H9 (cell line): ENCODE data around the gene SLC6A19. TPM values are rescaled to one million over a fixed set of nuclear protein-coding genes. Genes with fewer than 3 reads are reported as not detected.

Experiments
- DNase-seq: peaks from one replicate; pipeline ENCODE4 v3.0.0-alpha.2; 2017
- H2AFZ ChIP-seq: one replicate; pipeline ENCODE4 v1.6.1; 2013; ENCODE audit warnings: mild to moderate bottlenecking, low read length, control low read depth, moderate library complexity
- H2AK5ac ChIP-seq: 2 replicates; pipeline ENCODE4 v1.6.1; 2013; ENCODE audit warnings: low read length, control low read depth, mixed read lengths; ENCODE audit not compliant: insufficient read length
- H2BK120ac ChIP-seq: one replicate; pipeline ENCODE4 v1.6.1; 2013; ENCODE audit warnings: low read depth, mild to moderate bottlenecking, low read length, control low read depth, inconsistent platforms; ENCODE audit not compliant: poor library complexity, severe bottlenecking
- H2BK12ac ChIP-seq: 2 replicates; pipeline ENCODE4 v1.6.1; 2013; ENCODE audit warnings: low read length, control low read depth, mixed read lengths, low read depth; ENCODE audit not compliant: insufficient read length
- H2BK15ac ChIP-seq: 2 replicates; pipeline ENCODE4 v1.6.1; 2013; ENCODE audit warnings: low read depth, low read length, control low read depth
- H2BK20ac ChIP-seq: one replicate; pipeline ENCODE4 v1.6.1; 2013; ENCODE audit warnings: low read depth, mild to moderate bottlenecking, low read length, control low read depth, inconsistent platforms; ENCODE audit not compliant: poor library complexity, severe bottlenecking
- H2BK5ac ChIP-seq: 2 replicates; pipeline ENCODE4 v1.6.1; 2013; ENCODE audit warnings: low read length, control low read depth, mixed read lengths; ENCODE audit not compliant: insufficient read length
- H3K14ac ChIP-seq: 2 replicates; pipeline ENCODE4 v1.6.1; 2013; ENCODE audit warnings: low read length, control low read depth; ENCODE audit not compliant: insufficient read depth
- H3K18ac ChIP-seq: 2 replicates; pipeline ENCODE4 v1.6.1; 2013; ENCODE audit warnings: low read depth, mild to moderate bottlenecking, mixed read lengths, low read length, control low read depth; ENCODE audit not compliant: insufficient read length
- H3K23ac ChIP-seq: 2 replicates; pipeline ENCODE4 v1.6.1; 2013; ENCODE audit warnings: low read length, control low read depth, mixed read lengths, low read depth; ENCODE audit not compliant: insufficient read length
- H3K23me2 ChIP-seq: 2 replicates; pipeline ENCODE4 v1.6.1; 2013; ENCODE audit warnings: low read depth, mild to moderate bottlenecking, mixed read lengths, low read length, control low read depth; ENCODE audit not compliant: insufficient read length, poor library complexity, severe bottlenecking
- H3K27ac ChIP-seq: 2 replicates; pipeline ENCODE4 v1.5.1; 2013; ENCODE audit warnings: low read length, control low read depth, mixed read lengths, low read depth; ENCODE audit not compliant: insufficient read length
- H3K27me3 ChIP-seq: 2 replicates; pipeline ENCODE4 v1.6.1; 2013; ENCODE audit warnings: low read length, control low read depth, inconsistent platforms; ENCODE audit not compliant: insufficient read depth
- H3K4ac ChIP-seq: 2 replicates; pipeline ENCODE4 v1.6.1; 2013; ENCODE audit warnings: low read depth, mild to moderate bottlenecking, control low read depth, inconsistent platforms, low read length, moderate library complexity
- H3K4me1 ChIP-seq: 2 replicates; pipeline ENCODE4 v1.6.1; 2013; ENCODE audit warnings: low read length, control low read depth, inconsistent platforms; ENCODE audit not compliant: insufficient read depth
- H3K4me2 ChIP-seq: 2 replicates; pipeline ENCODE4 v1.6.1; 2013; ENCODE audit warnings: low read length, control low read depth, mixed read lengths; ENCODE audit not compliant: insufficient read length, insufficient read depth
- H3K56ac ChIP-seq: 2 replicates; pipeline ENCODE4 v1.6.1; 2013; ENCODE audit warnings: low read depth, mild to moderate bottlenecking, mixed read lengths, low read length, control low read depth; ENCODE audit not compliant: insufficient read length
- H3K79me1 ChIP-seq: 2 replicates; pipeline ENCODE4 v1.6.1; 2013; ENCODE audit warnings: low read depth, mild to moderate bottlenecking, moderate library complexity, low read length, control low read depth, inconsistent platforms; ENCODE audit not compliant: insufficient read depth, poor library complexity, severe bottlenecking
- H3K79me2 ChIP-seq: 2 replicates; pipeline ENCODE4 v1.6.1; 2013; ENCODE audit warnings: low read length, control low read depth, inconsistent platforms; ENCODE audit not compliant: insufficient read depth
- H3K9ac ChIP-seq: 2 replicates; pipeline ENCODE4 v1.6.1; 2013; ENCODE audit warnings: low read length, control low read depth, mixed read lengths; ENCODE audit not compliant: insufficient read length; ENCODE audit errors: extremely low read depth
- H3K9me3 ChIP-seq: one replicate; pipeline ENCODE4 v1.6.1; 2013; ENCODE audit warnings: low read depth, low read length, inconsistent platforms; ENCODE audit not compliant: control insufficient read depth
- H3T11ph ChIP-seq: one replicate; pipeline ENCODE4 v1.6.1; 2013; ENCODE audit warnings: mild to moderate bottlenecking, low read length, control low read depth, inconsistent platforms
- H4K20me1 ChIP-seq: one replicate; pipeline ENCODE4 v1.6.1; 2013; ENCODE audit not compliant: control insufficient read depth, insufficient read length, insufficient read depth
- H4K5ac ChIP-seq: 2 replicates; pipeline ENCODE4 v1.6.1; 2013; ENCODE audit warnings: low read depth, mild to moderate bottlenecking, mixed read lengths, low read length, control low read depth; ENCODE audit not compliant: insufficient read length
- H4K8ac ChIP-seq: replicated peaks from 2 replicates; pipeline ENCODE4 v1.6.1; 2013; ENCODE audit warnings: low read length, control low read depth, mixed read lengths, low read depth; ENCODE audit not compliant: insufficient read length
- H4K91ac ChIP-seq: 2 replicates; pipeline ENCODE4 v1.6.1; 2013; ENCODE audit warnings: low read depth, mild to moderate bottlenecking, moderate library complexity, mixed read lengths, low read length, control low read depth; ENCODE audit not compliant: insufficient read length
- H3K27ac Mint-ChIP-seq, 3 experiments: 2 replicates in 2 of 3; 3 replicates in 1 of 3; pipeline ENCODE4 v1.8.0; 2020 to 2021; ENCODE audit warnings: mixed read lengths in 3 of 3, mild to moderate bottlenecking in 1 of 3, moderate library complexity in 1 of 3
- H3K27me3 Mint-ChIP-seq: 2 replicates; pipeline ENCODE4 v1.8.0; 2021; ENCODE audit warnings: low read depth, mild to moderate bottlenecking, moderate library complexity, mixed read lengths
- H3K36me3 Mint-ChIP-seq, 3 experiments: 2 replicates in 2 of 3; 3 replicates in 1 of 3; pipeline ENCODE4 v1.8.0; 2020 to 2021; ENCODE audit warnings: low read depth in 3 of 3, mixed read lengths in 3 of 3; ENCODE audit not compliant: insufficient read depth in 1 of 3
- H3K4me1 Mint-ChIP-seq, 2 experiments: 2 replicates each; pipeline ENCODE4 v1.8.0; 2020; ENCODE audit warnings: mixed read lengths in 2 of 2
- H3K4me3 Mint-ChIP-seq, 2 experiments: 2 replicates in 1 of 2; 3 replicates in 1 of 2; pipeline ENCODE4 v1.8.0; 2020 to 2021; ENCODE audit warnings: mild to moderate bottlenecking in 2 of 2, mixed read lengths in 2 of 2, moderate library complexity in 1 of 2
- H3K9me3 Mint-ChIP-seq, 2 experiments: 2 replicates in 1 of 2; 3 replicates in 1 of 2; pipeline ENCODE4 v1.8.0; 2020; ENCODE audit warnings: mild to moderate bottlenecking in 2 of 2, mixed read lengths in 2 of 2, moderate library complexity in 1 of 2
- WGBS: extraction: QIAGEN DNeasy Blood & Tissue Kit; methylation state at CpG from one replicate; pipeline ENCODE4 v1.1.7; 2013; ENCODE audit warnings: missing lambda C conversion rate, low lambda C conversion rate, mixed read lengths; ENCODE audit not compliant: insufficient read length; ENCODE audit errors: extremely low coverage; 5-methylcytosine and 5-hydroxymethylcytosine counted together
- total RNA-seq: library from RNA; stranded (reverse); gene quantifications from 2 replicates; pipeline ENCODE4 v1.2.1, GENCODE V29; 2021
- TF ChIP-seq, protein P1 (sequence below): fragments of 200-600 bp; sonication (generic); conservative IDR thresholded peaks from 3 replicates; pipeline ENCODE4 v1.8.0; 2021; ENCODE audit warnings: antibody characterized with exemption, mild to moderate bottlenecking

SLC6A19 gene
- total RNA-seq, 1 experiment from 2014 or later: not detected

DNA sequence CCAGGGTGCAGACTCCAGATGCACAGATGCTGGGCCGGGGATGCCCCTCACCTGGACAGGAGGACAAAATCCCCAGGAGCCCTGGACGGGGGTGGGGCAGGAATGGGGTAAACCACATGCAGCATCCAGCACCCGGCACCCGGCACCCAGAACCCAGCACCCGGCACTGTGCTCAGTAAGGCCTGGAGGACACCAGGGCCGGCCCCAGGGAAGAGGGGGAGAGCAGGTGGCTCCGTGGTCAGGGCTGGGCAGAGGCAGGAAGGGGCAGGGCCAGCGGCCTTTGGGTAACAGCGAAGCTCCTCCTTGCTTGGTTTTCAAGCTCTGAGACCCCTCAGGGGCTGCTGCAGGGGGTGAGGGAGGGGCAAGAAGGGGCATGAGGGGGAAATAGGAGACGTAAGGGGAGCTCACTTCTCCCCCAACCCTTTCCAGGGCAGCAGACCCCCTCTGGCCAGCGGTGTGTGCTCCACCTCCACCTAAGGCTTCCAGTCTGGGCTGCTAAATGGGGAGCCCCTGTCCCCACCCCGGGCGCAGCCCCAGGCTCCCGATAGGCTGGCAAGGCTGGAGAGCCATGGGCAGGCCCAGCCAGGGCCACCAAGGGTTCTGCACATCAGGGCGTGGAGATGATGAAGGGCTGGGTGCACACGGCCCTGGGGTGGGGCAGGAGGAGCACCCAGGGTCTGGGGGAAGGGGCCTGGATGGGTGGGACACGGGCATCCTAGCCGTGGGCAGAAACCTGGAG lies 17.8 kb upstream of the SLC6A19 start:
- H3K27me3 Mint-ChIP-seq: no peaks in the 10 kb centered on the region
- no peak overlapping the region for H3K56ac ChIP-seq
- no peak overlapping the region for H3K4me3 Mint-ChIP-seq
- DNase-seq: no peak
- no peak overlapping the region for H3K14ac ChIP-seq
- no peak overlapping the region for H3T11ph ChIP-seq
- no CpG with 5 or more reads among the region's 18 CpGs for WGBS
- H3K27ac ChIP-seq: no peak overlapping the region
- no peak overlapping the region for H2BK120ac ChIP-seq
- no peak overlapping the region for H2AK5ac ChIP-seq
- H3K9me3 ChIP-seq: no peaks in the 10 kb centered on the region
- H4K20me1 ChIP-seq: no peaks in the 10 kb centered on the region
- H3K23ac ChIP-seq: no peak overlapping the region
- H3K27me3 ChIP-seq: no peaks in the 10 kb centered on the region
- H3K27ac Mint-ChIP-seq: no peak overlapping the region
- no peak overlapping the region for H2BK12ac ChIP-seq
- no peaks in the 10 kb centered on the region for H3K23me2 ChIP-seq
- no peaks in the 10 kb centered on the region for H3K79me1 ChIP-seq
- H4K8ac ChIP-seq: no peak overlapping the region
- H2BK20ac ChIP-seq: no peak overlapping the region
- peaks cover 5% of the 10 kb centered on the region in 2 experiments; a peak in 2 of 4 replicates for H3K4me1 Mint-ChIP-seq
- no peak overlapping the region for H2BK15ac ChIP-seq
- no peaks in the 10 kb centered on the region for H3K36me3 Mint-ChIP-seq
- TF ChIP-seq, protein P1, sequence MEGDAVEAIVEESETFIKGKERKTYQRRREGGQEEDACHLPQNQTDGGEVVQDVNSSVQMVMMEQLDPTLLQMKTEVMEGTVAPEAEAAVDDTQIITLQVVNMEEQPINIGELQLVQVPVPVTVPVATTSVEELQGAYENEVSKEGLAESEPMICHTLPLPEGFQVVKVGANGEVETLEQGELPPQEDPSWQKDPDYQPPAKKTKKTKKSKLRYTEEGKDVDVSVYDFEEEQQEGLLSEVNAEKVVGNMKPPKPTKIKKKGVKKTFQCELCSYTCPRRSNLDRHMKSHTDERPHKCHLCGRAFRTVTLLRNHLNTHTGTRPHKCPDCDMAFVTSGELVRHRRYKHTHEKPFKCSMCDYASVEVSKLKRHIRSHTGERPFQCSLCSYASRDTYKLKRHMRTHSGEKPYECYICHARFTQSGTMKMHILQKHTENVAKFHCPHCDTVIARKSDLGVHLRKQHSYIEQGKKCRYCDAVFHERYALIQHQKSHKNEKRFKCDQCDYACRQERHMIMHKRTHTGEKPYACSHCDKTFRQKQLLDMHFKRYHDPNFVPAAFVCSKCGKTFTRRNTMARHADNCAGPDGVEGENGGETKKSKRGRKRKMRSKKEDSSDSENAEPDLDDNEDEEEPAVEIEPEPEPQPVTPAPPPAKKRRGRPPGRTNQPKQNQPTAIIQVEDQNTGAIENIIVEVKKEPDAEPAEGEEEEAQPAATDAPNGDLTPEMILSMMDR: no peak
- H3K18ac ChIP-seq: no peak overlapping the region
- H4K91ac ChIP-seq: no peak overlapping the region
- H2AFZ ChIP-seq: no peak overlapping the region
- H3K79me2 ChIP-seq: no peaks in the 10 kb centered on the region
- no peak overlapping the region for H4K5ac ChIP-seq
- H2BK5ac ChIP-seq: no peak overlapping the region
- no peak overlapping the region for H3K4me2 ChIP-seq
- no peaks in the 10 kb centered on the region for H3K9me3 Mint-ChIP-seq
- no peak overlapping the region for H3K9ac ChIP-seq
- no peaks in the 10 kb centered on the region for H3K4me1 ChIP-seq
- H3K4ac ChIP-seq: no peak overlapping the region
